ENCODE measurements around the gene STXBP5.

Gene STXBP5

GRCh38 chr6:147389463-147389862 lies 185.2 kb downstream of the STXBP5 start:
- no peak for DNase-seq

- DNase-seq: no peak
Measured at GRCh38 chr6:147390909-147391536, 186.8 kb downstream of the STXBP5 start.

- DNase-seq: no peak
Measured at GRCh38 chr6:147392917-147393625, 188.9 kb downstream of the STXBP5 start.

DNA sequence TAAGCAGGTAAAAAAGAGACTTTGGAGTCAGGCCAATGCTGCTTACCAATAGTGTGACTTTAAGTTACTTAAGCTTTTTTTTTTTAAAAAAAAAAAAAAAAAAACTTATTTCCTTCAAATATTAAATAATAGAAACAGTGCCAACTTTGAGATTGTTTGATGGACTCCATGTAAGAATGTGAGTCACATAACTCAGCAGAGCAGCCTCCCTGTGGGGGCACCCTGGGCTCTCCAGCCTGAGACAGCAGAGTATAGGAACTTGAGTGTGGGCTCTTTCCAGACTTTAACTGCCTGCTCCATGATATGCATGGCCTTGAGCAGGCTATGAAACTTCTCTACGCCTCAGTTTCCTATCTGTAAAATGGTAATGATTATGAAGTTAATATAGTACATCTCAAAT lies 190.9 kb downstream of the STXBP5 start:
- no peak for DNase-seq

- no peak for DNase-seq
Measured at GRCh38 chr6:147397306-147397705, 193.1 kb downstream of the STXBP5 start.

- DNase-seq: no peak
Measured at GRCh38 chr6:147400968-147401367, 196.8 kb downstream of the STXBP5 start.

DNA sequence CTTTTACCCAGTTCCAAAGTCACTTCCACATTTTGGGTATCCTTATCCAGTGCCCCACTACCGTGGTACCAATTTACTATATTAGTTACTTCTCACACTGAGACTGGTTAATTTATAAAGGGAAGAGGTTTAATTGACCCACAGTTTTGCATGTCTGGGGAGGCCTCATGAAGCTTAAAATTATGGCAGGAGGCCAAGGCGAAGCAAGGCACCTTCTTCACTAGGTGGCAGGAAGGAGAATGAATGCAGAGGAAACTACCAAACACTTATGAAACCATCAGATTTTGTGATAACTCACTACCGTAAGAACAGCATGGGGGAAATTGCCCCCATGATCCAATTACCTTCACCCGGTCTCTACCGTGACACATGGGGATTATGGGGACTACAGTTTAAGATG lies 197.6 kb downstream of the STXBP5 start:
- DNase-seq: no peak

DNA sequence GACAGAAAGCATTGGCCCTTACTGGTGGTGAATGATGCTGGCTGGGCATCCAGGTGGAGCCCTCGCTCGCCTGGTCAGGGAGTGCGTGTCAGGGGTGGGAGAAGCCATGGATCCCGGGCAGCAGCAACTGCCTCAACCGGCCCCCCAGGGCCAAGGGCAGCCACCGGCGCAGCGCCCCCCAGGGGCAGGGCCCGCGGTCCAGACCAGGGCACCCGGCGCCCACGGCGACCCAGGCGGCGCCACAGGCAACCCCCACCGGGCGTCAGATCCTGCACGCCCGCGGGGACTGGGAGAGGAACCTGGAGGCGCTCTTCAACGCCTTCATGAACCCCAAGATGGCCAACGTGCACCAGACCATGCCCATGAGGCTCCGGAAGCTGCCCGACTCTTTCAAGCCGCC lies 202.6 kb downstream of the STXBP5 start:
- DNase-seq: no peak

GRCh38 chr6:147407571-147407970 lies 203.4 kb downstream of the STXBP5 start:
- no peak for DNase-seq

DNA sequence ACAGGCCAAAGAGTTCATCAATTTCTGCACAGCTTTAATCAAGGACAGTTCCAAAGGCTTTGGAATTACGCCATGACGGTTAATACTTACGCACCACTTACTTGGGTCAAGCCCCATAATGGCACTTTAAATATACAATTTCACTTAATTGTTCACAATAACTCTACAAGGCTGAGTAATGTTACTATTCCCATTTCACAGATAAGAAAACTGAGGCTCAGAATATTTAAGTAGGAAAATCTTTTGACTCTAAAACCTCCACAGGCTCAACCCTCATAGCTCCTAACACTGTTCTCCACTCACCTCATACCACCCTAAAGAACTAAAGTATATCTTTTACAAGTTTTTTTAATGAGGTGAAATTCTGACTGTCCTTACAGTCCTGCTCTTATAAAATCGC lies 212.4 kb downstream of the STXBP5 start:
- DNase-seq: no peak

DNA sequence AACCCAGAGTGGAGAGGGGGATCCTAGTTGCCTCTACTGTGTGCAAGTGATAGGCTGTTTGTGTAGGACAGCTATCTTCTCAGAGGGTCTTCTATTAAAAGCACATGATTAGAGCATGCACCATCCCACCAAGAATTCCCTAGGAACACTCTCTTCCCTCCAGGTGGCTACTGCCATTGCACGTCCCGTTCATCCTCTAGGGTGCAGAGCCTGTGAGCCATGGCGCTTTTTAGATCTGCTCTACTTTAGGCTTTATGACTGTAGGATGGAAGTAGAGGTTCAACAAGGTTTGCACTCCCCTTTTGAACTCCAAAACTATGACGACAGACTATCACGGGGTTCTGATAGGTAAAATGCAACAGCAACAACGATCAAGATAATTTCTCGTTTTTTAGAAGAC lies 213.7 kb downstream of the STXBP5 start:
- no peak for DNase-seq

GRCh38 chr6:147418523-147418922 lies 214.3 kb downstream of the STXBP5 start:
- DNase-seq: no peak

DNA sequence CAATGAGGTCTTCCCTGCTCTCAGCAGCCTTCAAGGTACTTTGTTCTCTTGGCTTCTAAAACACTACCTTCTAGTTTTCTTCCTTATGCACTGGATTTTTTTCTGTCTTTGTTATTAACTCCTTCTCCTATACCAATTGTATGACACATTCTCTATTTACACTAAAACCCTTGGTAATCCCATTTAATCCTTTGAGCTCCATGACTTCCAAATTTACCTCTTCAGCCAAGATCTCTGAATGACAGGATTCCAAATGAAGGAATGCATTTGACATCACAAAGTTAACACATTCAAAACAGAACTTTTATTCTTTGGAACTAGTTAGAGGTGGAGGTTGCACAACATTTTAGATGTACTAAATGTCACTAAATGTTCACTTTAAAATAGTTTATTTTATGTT lies 217.7 kb downstream of the STXBP5 start:
- no peak for DNase-seq

DNA sequence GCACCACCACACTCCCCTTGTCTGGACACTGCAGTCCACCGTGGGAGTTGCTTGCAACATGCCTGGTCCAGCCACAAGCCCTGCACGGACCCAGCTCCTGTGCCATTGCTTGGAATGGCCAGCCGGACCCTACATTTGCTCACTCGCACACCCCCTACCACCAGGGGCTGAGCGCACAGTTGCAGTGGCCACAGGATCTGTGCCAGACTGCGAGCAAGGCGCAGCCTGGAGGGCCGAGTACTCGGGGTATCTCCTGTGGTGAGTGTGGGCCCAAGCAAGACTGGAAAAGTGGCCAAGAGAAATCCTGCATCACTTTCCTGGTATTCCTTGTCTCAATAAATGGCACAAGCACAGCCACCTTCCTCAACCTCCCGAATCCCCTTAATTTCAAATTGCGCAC lies 218.9 kb downstream of the STXBP5 start:
- DNase-seq: no peak

DNA sequence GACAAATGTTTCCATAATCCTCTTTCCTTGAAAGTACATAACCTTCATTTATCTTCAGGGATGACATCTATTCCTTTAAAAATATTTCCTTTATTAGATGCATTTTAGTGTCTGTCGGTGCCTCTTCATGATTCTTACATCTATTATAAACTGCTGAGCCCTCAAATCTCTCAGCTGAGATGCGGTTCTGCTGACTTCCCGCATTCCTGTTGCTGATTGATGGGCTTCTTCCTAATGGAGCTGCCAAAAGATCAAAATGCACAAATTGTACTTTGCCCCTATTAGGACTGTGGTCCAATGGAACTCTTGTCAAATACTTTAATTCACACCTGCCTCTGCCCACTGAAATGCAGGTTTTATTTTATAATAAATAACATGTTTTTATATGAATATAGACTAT lies 225.6 kb downstream of the STXBP5 start:
- DNase-seq: no peak

DNA sequence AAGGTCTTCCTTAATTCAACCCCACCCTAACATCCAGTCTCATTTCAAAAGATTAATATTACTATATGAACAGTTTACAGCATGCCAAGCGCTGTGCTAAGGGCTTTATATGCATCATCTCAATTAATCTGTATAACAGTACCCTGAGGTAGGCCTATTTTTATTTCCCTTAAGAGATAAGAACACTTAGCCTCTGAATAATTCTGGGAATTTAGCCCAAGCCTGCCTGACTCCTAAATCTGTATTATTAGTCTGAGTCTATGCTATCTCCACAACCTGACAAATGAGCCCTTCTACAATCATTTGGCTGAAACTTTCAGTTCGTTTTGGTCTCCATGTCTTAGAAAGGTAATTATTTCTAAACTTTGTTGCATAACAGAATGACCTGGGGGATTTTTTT lies 226.6 kb downstream of the STXBP5 start:
- DNase-seq: no peak

DNA sequence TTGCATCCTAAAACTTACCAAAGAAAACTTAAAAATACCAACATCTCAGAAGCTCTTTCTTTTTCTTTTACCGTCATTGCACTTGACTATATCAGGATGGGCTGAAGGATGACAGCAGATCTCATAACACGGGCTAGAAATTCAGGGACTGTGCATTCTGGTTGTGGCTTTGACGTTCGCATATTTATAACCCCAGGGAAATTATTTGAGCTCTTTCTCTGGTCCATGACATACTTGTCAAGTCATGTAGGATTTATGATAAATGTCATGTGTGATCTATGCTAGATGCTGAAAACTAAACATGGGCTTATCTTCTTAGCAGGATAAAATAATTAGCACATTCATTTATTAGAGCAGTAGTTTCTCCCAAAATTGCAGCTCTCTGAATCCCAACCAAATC lies 229.9 kb downstream of the STXBP5 start:
- no peak for DNase-seq

DNA sequence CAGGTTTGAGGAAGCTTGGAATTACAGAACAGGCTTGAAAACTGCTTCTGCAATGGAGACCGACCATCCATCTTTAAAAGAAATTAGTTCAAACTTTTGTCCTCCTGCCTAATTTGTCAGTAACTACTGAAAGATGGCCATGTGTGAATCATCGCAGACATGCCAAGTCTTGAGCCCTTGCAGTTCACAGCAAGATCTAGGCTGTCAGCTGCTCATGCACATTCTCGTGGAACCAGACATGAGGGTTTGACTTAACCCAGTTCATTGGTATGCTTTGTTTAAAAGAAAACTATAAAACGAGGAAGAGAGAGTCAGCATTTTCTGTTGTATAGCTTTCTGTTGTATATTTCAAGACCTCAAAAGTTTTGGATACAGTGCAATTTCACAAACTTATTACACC lies 230.3 kb downstream of the STXBP5 start:
- DNase-seq: no peak

- DNase-seq: no peak
Measured at GRCh38 chr6:147437615-147438014, 233.4 kb downstream of the STXBP5 start.

DNA sequence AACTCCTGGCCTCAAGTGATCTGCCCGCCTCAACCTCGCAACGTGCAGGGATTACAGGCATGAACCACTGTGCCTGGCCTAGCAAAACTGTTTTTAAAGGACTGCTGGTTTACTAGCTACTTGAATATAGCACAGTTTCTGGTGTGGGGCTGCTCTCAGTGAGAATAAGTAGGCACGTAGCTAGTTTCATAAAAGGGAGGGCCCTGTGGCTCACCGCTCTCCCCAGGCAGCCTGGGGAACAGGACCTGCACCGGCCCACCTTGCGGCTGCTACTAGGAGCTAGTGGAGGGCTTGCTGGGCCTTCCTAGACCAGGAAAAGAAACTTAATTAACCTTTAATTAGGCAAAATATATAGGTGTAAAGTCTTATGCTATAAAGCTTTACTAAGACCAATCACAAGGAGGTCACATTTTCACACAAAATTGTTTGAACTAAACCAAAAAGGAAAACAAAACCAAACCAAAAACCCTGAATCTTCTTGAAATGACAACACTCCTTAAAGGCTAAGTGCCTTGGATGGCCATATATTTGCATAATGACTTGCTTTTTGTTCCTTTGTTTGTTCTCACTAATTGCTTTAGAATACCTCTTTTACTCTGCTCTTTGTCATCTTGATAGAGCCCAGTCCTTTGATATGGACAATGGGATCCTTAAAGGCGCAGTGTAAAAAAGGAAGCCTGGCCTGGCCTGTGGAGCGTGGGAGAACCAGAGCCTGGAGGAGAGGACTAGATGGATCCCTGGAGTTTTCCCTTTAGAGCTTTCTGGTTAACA lies 234.7 kb downstream of the STXBP5 start:
- no peak for DNase-seq
